ENCODE data around the gene EFTUD2. TPM values are rescaled to one million over a fixed set of nuclear protein-coding genes. Genes with fewer than 3 reads are reported as not detected.
A peak's percentile ranks its signal among the peaks of the same experiment; 100 is the strongest.

EFTUD2 gene
- total and polyA plus RNA-seq, 11 donors: 21.3 to 106 (median 65.0) TPM

- Histone ChIP-seq H3K27me3 (no peaks in the 10 kb centered on the region), H3K36me3 (no peaks in the 10 kb centered on the region), H3K9me3 (peaks cover 0 to 8% (median 0%) of the 10 kb centered on the region in 12 donors), H3K4me1 (peaks cover 0 to 20% (median 6%) of the 10 kb centered on the region in 12 donors), H3K27ac (no peak overlapping the region), H3K4me3 (no peak overlapping the region)
- intact Hi-C loops (cut with DNase I): no loop called here
- no peak for DNase-seq
- WGBS, 4 donors: 70 to 80% (median 71%) methylated on average over 4 of the region's 4 CpGs
- no peak for ATAC-seq
- TF ChIP-seq POLR2A (IDR thresholded peaks at IDR 0.05): no peak
- TF ChIP-seq, protein P1, sequence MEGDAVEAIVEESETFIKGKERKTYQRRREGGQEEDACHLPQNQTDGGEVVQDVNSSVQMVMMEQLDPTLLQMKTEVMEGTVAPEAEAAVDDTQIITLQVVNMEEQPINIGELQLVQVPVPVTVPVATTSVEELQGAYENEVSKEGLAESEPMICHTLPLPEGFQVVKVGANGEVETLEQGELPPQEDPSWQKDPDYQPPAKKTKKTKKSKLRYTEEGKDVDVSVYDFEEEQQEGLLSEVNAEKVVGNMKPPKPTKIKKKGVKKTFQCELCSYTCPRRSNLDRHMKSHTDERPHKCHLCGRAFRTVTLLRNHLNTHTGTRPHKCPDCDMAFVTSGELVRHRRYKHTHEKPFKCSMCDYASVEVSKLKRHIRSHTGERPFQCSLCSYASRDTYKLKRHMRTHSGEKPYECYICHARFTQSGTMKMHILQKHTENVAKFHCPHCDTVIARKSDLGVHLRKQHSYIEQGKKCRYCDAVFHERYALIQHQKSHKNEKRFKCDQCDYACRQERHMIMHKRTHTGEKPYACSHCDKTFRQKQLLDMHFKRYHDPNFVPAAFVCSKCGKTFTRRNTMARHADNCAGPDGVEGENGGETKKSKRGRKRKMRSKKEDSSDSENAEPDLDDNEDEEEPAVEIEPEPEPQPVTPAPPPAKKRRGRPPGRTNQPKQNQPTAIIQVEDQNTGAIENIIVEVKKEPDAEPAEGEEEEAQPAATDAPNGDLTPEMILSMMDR (IDR thresholded peaks at IDR 0.05): no peak
Observed at GRCh38 chr17:44942456-44942855, 43.2 kb upstream of the EFTUD2 start.

DNA sequence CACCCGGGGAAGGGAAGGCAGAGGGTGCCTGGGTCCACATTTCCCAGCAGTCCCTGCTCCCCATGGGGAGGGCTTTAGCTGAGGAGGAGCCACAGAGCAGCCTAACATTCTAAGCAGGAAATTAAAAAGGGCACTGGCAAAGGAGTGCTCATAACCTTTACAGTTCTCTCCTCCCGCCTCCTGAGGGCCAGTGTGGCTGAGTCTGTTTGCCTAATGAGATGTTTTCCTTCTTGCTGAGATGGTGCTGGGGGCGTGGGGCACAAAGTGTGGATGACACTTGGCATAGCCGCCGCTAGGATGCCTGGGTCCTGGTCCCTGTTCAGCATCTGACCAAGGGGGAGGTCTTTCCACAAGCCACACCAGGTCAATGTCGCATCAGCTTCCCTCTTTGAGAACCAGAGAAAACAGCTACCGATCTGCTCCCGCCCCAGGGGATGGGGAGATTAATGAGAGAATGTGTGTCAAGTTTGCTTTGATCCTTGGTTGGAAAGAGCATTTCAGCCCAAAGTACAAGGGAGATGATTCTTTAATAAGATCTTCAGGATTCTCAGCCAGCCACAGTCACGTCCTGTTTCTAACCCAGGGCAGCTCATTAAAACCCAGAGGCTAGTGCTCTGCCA is 42.6 kb upstream of the EFTUD2 start:
- ATAC-seq: peak in 1 of 4 donors; percentile 11
- H3K36me3 ChIP-seq: no peaks in the 10 kb centered on the region
- peaks cover 0 to 8% (median 0%) of the 10 kb centered on the region in 12 donors for H3K9me3 ChIP-seq
- TF ChIP-seq, protein P1 (IDR thresholded peaks at IDR 0.05): no peak
- no peak for TF ChIP-seq POLR2A (IDR thresholded peaks at IDR 0.05)
- H3K4me3 ChIP-seq: no peak overlapping the region
- H3K27ac ChIP-seq: no peak overlapping the region
- intact Hi-C loops (cut with DNase I): no loop called here
- 79 to 90% (median 88%) methylated on average over 9 of the region's 9 CpGs for WGBS, 4 donors
- H3K4me1 ChIP-seq: peaks cover 0 to 15% (median 1%) of the 10 kb centered on the region in 12 donors
- DNase-seq: no peak
- H3K27me3 ChIP-seq: no peaks in the 10 kb centered on the region

DNA sequence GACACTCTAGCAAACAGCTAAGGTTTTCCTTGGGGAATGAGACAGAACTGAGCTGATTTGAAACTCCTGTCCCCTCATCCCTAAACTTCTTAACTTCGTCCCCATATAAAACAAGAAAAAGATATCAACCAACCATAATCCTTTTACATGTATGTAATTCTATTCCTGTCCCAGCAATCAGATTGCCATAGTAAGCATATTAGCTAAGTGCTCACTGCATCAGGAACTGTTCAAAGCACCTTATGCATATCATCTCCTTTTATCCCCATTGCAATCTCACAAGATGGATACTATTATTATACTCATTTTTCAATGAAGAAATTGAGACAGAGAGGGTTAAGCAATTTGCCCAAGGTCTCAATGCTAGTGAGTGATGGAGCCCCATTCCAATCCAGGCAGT is 41.5 kb upstream of the EFTUD2 start:
- WGBS, 4 donors: 47 to 76% (median 61%) methylated on average over 1 of the region's 1 CpG
- H3K27me3 ChIP-seq: no peaks in the 10 kb centered on the region

DNA sequence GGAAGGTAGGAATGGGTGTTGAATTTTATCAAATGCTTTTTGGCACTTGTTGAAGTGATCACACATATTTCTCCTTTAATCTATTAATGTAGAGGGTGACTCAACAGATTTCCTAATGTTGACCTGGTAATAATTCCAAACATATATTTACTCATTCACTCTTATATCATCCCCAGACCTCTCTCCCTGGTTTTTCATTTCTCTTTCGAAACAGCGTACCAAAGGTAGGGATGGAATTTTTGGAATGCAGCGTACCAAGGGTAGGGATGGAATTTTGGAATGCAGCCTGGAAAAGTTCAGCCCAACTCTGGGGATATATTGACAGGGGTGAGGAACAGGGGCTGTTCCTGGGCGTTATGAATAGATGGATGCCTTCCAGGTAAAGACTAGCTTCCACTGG is 41.1 kb upstream of the EFTUD2 start:
- ATAC-seq: no peak
- Histone ChIP-seq H3K9me3 (peaks cover 0 to 8% (median 0%) of the 10 kb centered on the region in 12 donors), H3K4me1 (peaks cover 0 to 15% (median 0%) of the 10 kb centered on the region in 12 donors), H3K4me3 (no peak overlapping the region), H3K27me3 (no peaks in the 10 kb centered on the region), H3K36me3 (no peaks in the 10 kb centered on the region), H3K27ac (peak overlapping the region in 1 of 12 donors; percentile 34)
- WGBS, 4 donors: 45 to 55% (median 50%) methylated on average over 4 of the region's 4 CpGs
- intact Hi-C loops (cut with DNase I): no loop called here
- no peak for DNase-seq
- TF ChIP-seq, protein P1 (IDR thresholded peaks at IDR 0.05): no peak
- no peak for TF ChIP-seq POLR2A (IDR thresholded peaks at IDR 0.05)

More for the DNA sequence above, 41.5 kb upstream of the EFTUD2 start:
- no peaks in the 10 kb centered on the region for H3K36me3 ChIP-seq
- H3K27ac ChIP-seq: peak overlapping the region in 1 of 12 donors; percentile 34
- intact Hi-C loops (cut with DNase I): no loop called here
- H3K4me3 ChIP-seq: no peak overlapping the region
- DNase-seq: no peak
- no peak for TF ChIP-seq POLR2A (IDR thresholded peaks at IDR 0.05)
- TF ChIP-seq, protein P1 (IDR thresholded peaks at IDR 0.05): no peak
- peaks cover 0 to 8% (median 0%) of the 10 kb centered on the region in 12 donors for H3K9me3 ChIP-seq
- peaks cover 0 to 15% (median 0%) of the 10 kb centered on the region in 12 donors for H3K4me1 ChIP-seq
- ATAC-seq: no peak
